ENCODE data around the gene ASGR2.
"Not testable (repeated sequence)": the region's sequence is repeated elsewhere in the genome, so short reads cannot be mapped to it uniquely, and the experiment has no call there.

ASGR2 gene

GRCh38 chr17:7123844-7124243 is 9.2 kb upstream of the ASGR2 start:
- no peak for DNase-seq

GRCh38 chr17:7122381-7122780 is 7.8 kb upstream of the ASGR2 start:
- no peak for DNase-seq

DNA sequence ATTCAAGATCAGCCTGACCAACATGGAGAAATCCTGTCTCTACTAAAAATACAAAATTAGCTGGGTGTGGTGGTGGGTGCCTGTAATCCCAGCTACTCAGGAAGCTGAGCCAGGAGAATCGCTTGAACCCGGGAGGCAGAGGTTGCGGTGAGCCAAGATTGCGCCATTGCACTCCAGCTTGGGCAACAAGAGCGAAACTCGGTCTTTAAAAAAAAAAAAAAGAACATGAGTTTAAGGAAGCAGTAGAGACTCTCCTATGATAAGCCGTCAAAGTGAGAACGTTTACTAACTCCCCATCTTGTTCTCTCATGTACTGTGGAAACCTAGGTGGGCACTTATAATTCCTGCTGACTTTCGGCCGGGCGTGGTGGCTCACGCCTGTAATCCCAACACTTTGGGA is 6.0 kb upstream of the ASGR2 start:
- DNase-seq, result not testable (repeated sequence)

DNA sequence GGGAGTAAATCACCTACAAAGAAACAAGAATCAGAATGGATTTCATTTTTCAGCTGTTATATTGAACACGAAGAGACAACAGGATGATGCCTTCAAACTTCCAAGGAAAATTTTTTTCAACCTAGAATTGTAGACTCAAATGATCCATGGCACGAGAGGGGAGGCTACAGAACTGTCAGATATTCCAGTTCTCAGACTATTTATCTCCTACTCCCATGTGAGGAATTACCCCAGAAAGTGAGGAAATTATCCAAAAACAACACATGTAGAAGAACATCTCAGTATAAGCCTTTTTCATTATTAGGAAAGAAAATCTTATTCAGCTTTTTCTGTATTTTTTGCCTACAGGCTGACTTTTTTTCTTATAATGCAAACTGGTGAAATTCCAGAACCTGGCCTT is 5.5 kb upstream of the ASGR2 start:
- DNase-seq, result no peak

DNA sequence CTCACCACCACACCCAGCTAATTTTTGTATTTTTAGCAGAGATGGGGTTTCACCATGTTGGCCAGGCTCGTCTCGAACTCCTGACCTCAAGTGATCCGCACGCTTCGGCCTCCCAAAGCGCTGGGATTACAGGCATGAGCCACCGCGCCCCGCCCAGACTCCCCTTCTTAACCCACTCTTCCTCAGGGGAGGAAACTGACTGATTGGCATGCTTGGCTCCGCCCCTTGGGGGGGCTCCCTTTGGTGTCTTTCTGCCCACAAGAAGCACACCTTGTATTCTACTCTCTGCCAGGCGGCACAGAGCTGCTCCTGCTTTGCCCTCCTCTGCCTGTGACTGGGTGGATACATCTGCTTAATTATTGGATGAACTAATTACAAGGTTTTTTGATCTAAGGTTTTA is 4.7 kb upstream of the ASGR2 start:
- no peak for DNase-seq

- peak in 5 of 14 donors; percentile 34 to 50 (median 45) for DNase-seq
Measured at GRCh38 chr17:7114875-7115614, 423 bp upstream of the ASGR2 start.

DNA sequence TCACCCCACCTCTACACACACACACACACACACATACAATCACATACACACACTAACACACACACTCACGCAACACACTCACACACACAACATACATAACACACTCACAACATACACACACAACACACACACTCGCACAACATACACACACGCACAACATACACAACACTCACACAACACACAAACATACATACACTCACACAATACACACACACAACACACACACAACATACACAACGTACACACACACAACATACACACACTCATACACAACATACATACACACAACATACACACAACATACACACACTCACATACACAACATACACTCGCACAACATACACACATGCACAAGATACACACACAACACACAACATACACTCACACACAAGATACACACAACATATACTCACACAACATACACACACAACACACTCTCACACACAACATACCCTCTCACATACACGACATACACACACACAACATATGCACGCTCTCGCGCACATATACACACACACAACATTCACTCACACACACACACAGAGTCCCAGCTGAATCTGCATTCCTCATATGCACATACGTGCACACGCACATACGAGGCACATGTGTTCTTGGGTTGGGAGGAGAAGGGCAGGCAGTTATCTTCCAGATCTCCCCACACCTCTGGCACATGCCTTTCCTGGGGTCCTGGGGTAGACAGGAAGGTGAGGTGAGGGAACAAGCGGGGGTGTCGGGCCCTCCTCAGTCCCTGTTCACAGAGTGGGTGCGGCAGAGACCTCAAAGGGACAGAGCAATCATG is 1.1 kb downstream of the ASGR2 start:
- no peak for DNase-seq

DNA sequence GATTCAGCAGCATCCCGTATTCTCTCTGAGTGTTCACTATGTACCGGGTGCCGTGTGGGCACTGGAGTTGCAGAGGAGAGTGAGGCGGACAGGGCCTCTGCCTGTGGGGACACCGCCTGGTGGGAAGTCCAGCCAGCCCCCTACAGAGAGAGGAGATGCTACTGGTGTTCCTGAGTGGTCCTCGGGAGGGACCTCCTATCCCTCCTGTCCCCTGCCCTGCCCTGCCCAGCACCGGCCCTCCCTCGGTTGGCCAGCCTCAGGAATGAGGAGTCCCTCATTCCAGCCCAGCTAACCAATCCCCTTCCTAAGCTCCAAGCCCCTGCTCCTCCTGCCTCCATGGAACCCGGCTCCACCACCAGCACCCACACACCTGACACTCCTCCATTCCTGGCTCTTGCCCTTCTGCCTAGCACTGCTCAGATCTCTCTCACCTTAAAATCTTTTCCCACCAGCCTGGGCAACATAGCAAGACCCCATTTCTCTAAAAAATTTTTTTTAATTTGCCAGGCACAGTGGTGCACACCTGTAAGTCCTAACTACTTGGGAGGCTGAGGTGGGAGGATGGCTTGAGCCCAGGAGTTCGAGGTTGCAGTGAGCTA is 2.0 kb downstream of the ASGR2 start:
- DNase-seq, result no peak

DNA sequence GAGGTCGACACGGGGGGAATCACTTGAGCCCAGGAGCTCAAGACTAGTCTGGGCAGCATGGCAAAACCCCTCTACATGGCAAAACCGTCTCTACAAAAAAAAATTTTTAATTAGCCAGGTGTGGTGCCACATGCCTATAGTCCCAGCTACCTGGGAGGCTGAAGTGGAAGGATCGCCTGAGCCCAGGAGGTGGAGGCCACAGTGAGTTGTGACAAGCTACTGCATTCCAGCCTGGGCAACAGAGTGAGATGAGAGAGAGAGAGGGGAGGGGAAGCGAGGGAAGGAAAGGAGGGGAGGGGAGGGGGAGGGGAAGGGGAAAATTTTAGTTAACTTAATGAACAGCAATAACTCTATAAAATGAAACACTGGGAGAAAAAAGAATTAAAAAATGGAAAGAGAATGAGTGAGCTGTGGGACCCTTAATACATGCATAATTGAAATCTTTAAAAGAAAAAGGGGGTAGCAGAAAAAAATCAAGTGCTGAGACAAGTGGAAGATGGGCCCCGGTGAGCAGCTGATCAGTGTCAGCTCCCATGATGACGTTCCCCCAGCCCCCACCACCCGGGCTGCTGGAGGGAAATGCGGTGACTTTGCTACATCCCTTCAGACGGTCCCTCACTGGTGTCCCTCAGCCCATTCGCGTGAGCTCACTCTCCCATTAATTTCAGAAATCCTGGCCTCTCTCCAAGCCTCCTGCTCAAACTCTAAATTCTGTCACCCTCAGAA is 2.7 kb downstream of the ASGR2 start:
- DNase-seq, result no peak

GRCh38 chr17:7110617-7111306 is 3.9 kb downstream of the ASGR2 start:
- DNase-seq, result no peak

DNA sequence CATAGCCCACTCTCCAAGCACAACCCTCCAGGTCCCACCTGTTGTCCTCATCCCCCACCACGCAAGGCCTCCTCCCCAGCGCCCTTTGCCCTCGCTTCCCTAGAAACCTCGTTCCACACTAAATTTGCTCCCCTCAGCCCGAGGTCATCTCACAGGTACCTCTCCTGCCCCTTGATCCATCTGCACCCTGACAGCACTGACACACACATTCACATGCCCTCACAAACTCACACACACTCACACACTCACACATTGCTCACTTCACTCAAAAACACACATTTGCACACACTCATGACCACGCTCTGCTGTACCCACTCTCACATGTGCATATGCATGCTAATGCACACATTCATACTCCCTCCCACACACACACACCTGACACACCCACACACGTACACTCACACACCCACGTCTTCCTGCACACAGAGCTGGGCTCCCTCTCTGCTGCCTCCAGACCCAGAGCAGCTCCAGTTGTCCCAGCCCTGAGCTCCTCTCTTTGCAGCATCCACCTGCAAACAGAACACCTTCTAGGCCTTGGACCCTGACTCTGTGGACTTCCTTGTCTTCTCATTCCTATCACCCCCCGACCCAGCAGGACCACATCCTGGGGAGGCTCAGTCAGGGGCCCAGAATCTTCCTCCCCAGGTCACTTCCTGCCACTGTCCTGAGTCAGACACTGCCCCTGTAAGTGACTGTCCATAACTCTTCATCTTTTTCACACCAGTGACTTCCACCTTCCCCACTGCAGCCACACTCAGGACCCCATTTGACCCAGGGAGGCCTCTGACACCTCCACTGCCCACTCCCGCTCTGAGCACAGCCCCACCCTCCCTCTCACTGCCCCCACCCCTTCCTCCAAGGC is 4.9 kb downstream of the ASGR2 start:
- DNase-seq, result no peak

GRCh38 chr17:7108981-7109380 is 5.6 kb downstream of the ASGR2 start:
- DNase-seq, result no peak

DNA sequence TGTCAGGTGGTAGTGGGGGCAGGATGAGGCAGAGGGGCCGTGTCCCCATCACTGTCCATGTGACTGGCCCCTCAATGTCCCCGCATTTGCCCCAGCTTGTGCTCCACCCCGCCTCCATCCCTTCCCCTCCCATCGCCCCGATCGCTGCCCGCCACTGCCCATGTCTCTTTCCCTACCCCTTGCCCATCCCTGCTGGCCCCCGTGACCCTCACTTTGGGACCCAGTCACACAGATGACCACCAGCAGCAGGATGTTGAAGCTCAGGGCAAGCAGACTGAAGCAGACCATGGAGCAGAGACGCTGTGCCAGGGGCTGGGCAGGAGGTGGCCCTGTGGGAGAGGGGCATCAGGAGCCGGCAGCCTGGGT is 6.1 kb downstream of the ASGR2 start:
- no peak for DNase-seq

- DNase-seq, result no peak
Measured at GRCh38 chr17:7107795-7108559, 6.6 kb downstream of the ASGR2 start.

- no peak for DNase-seq
Measured at GRCh38 chr17:7107012-7107754, 7.4 kb downstream of the ASGR2 start.

DNA sequence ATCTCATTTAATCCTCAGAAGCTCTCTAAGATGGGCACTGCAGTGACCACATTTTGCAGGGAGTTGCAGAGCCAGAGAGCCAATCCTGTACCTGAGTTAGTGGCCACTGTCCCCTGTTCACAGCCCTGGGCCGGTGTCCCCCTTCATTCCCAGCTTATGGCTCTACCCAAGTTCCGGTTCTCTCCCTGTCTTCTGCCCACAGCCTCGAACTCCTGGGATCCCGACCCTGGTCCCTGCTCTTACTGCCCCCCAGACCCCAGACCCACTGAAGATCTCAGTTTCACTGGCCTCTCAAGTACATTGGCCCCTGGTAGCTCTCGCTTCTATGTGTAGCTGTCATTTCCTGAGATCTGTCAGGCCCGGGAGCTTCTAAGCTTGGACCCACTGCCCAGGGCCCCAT is 12.2 kb downstream of the ASGR2 start:
- DNase-seq, result no peak

DNA sequence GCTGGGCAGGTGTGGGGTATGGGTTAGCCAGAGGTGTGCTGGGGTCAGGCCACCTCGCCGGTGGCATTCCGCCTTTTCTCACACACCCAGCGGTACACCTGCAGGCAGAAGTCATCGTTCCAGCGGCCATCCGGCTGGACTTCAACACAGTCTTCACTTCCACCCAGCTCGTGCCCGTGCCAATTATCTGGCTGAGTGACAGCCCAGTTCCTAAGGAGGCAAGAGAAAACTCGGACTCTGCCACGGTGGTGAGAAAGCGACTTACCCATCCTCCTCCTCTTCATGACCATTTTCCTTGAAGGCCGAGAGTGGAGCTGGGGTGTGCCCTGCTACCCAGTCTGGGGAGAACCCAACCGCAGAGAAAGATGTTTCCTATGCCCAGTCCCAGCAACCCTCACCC is 13.1 kb downstream of the ASGR2 start:
- no peak for DNase-seq

DNA sequence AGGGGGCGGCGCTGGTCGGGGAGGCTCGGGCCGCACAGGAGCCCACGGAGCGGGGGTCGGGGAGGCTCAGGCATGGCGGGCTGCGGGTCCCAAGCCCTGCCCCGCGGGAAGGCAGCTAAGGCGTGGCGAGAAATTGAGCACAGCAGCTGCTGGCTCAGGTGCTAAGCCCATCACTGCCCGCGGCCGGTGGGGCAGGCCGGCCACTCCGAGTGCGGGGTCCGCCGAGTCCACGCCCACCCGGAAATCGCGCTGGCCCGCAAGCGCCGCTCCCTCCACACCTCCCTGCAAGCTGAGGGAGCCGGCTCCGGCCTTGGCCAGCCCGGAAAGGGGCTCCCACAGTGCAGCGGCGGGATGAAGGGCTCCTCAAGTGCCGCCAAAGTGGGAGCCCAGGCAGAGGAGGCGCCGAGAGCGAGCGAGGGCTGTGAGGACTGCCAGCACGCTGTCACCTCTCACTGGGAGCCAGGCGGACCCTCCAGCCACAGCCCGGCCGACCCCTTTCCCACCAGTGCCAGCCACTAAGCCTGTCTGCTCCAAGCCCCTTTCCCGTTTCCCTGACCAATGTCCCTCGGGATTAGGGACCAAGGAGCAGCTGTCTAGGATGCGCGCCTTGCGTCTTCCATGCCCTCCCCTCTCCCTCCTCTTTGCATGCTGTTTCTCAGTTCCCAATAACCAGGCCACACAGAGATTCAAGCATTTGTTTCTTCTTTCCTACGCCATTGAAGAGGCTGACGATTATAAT is 13.8 kb downstream of the ASGR2 start:
- DNase-seq, result not testable (repeated sequence)

GRCh38 chr17:7098802-7099459 is 15.7 kb downstream of the ASGR2 start:
- DNase-seq, result no peak
